Effector memory CD4-positive, alpha-beta T cell (primary cell): Measurements from ENCODE around the gene TSSK3.
"Not testable (repeated sequence)": the region's sequence is repeated elsewhere in the genome, so short reads cannot be mapped to it uniquely, and the experiment has no call there.

ENCODE experiments used
- DNase-seq, 3 donors: peaks; one replicate each; pipeline ENCODE4 v3.0.0-alpha.2; 2020
- H3K27ac ChIP-seq: 2 replicates; pipeline ENCODE4 v1.7.0; 2013; ENCODE audit warnings: mild to moderate bottlenecking, low read length, moderate library complexity; ENCODE audit not compliant: insufficient read depth, poor library complexity, severe bottlenecking
- H3K27me3 ChIP-seq: replicated peaks from 2 replicates; pipeline ENCODE4 v1.7.0; 2013; ENCODE audit warnings: mild to moderate bottlenecking, low read length; ENCODE audit not compliant: insufficient read depth, control insufficient read depth, poor library complexity, severe bottlenecking
- H3K36me3 ChIP-seq: 2 replicates; pipeline ENCODE4 v1.7.0; 2013; ENCODE audit warnings: mild to moderate bottlenecking, low read length, moderate library complexity; ENCODE audit not compliant: control insufficient read depth, insufficient read depth
- H3K4me1 ChIP-seq: 2 replicates; pipeline ENCODE4 v1.7.0; 2013; ENCODE audit warnings: low read length, mild to moderate bottlenecking; ENCODE audit not compliant: control insufficient read depth, insufficient read depth, poor library complexity, severe bottlenecking
- H3K4me3 ChIP-seq: 2 replicates; pipeline ENCODE4 v1.7.0; 2013; ENCODE audit warnings: low read length, low read depth, mild to moderate bottlenecking; ENCODE audit not compliant: insufficient read depth, poor library complexity, severe bottlenecking
- H3K9me3 ChIP-seq: 2 replicates; pipeline ENCODE4 v1.7.0; 2013; ENCODE audit warnings: mild to moderate bottlenecking, low read length, moderate library complexity; ENCODE audit not compliant: control insufficient read depth

TSSK3 gene

GRCh38 chr1:32386676-32387392, 24.5 kb downstream of the TSSK3 start:
- H3K9me3 ChIP-seq = no peaks in the 10 kb centered on the region
- no peaks in the 10 kb centered on the region for H3K4me1 ChIP-seq
- H3K27me3 ChIP-seq = no peaks in the 10 kb centered on the region
- no peak for DNase-seq
- H3K27ac ChIP-seq = no peak overlapping the region
- no peak overlapping the region for H3K4me3 ChIP-seq
- H3K36me3 ChIP-seq = peaks cover 79% of the 10 kb centered on the region

GRCh38 chr1:32388641-32389040, 26.3 kb downstream of the TSSK3 start:
- Histone ChIP-seq H3K9me3 (no peaks in the 10 kb centered on the region), H3K4me3 (no peak overlapping the region), H3K4me1 (peaks cover 8% of the 10 kb centered on the region), H3K27me3 (no peaks in the 10 kb centered on the region), H3K36me3 (peaks cover 61% of the 10 kb centered on the region), H3K27ac (no peak overlapping the region)
- DNase-seq = no peak

GRCh38 chr1:32390904-32391870, 28.8 kb downstream of the TSSK3 start:
- no peak for DNase-seq
- no peaks in the 10 kb centered on the region for H3K9me3 ChIP-seq
- H3K27ac ChIP-seq = no peak overlapping the region
- peaks cover 39% of the 10 kb centered on the region for H3K36me3 ChIP-seq
- H3K4me3 ChIP-seq = no peak overlapping the region
- no peaks in the 10 kb centered on the region for H3K27me3 ChIP-seq
- H3K4me1 ChIP-seq = peaks cover 15% of the 10 kb centered on the region

- Histone ChIP-seq H3K27me3 (no peaks in the 10 kb centered on the region), H3K27ac (no peak overlapping the region), H3K4me1 (peaks cover 15% of the 10 kb centered on the region), H3K9me3 (no peaks in the 10 kb centered on the region), H3K4me3 (no peak overlapping the region), H3K36me3 (peaks cover 32% of the 10 kb centered on the region)
- DNase-seq = no peak
These were observed 30.0 kb downstream of the TSSK3 start for GRCh38 chr1:32392325-32392724.

GRCh38 chr1:32393136-32393535, 30.8 kb downstream of the TSSK3 start:
- H3K9me3 ChIP-seq = no peaks in the 10 kb centered on the region
- H3K27ac ChIP-seq = peak overlapping the region; percentile 94
- no peaks in the 10 kb centered on the region for H3K27me3 ChIP-seq
- peak overlapping the region; percentile 76 for H3K4me3 ChIP-seq
- H3K4me1 ChIP-seq = peaks cover 15% of the 10 kb centered on the region
- DNase-seq = no peak
- peaks cover 26% of the 10 kb centered on the region for H3K36me3 ChIP-seq

- peaks cover 22% of the 10 kb centered on the region for H3K36me3 ChIP-seq
- no peaks in the 10 kb centered on the region for H3K27me3 ChIP-seq
- H3K27ac ChIP-seq = peak overlapping the region; percentile 94
- no peak for DNase-seq
- peak overlapping the region; percentile 76 for H3K4me3 ChIP-seq
- H3K4me1 ChIP-seq = peaks cover 15% of the 10 kb centered on the region
- no peaks in the 10 kb centered on the region for H3K9me3 ChIP-seq
These were observed 31.4 kb downstream of the TSSK3 start for GRCh38 chr1:32393832-32394140.

GRCh38 chr1:32394141-32394889, 32.0 kb downstream of the TSSK3 start, which contains the start of gene BSDC1:
Gene BSDC1, minus strand, starts transcription at chr1:32394441. Its CDS starts 27 bp downstream, at chr1:32394414.
- H3K9me3 ChIP-seq = no peaks in the 10 kb centered on the region
- peaks cover 15% of the 10 kb centered on the region for H3K4me1 ChIP-seq
- peak; percentile 95 to 96 (median 96) for DNase-seq
- no peaks in the 10 kb centered on the region for H3K27me3 ChIP-seq
- peak within 1 kb of the TSS; percentile 94 for H3K27ac ChIP-seq
- peaks cover 19% of the 10 kb centered on the region for H3K36me3 ChIP-seq
- H3K4me3 ChIP-seq = peak within 1 kb of the TSS; percentile 76

- Histone ChIP-seq H3K4me1 (peaks cover 15% of the 10 kb centered on the region), H3K9me3 (no peaks in the 10 kb centered on the region), H3K27me3 (no peaks in the 10 kb centered on the region), H3K27ac (peak overlapping the region; percentile 94), H3K36me3 (peaks cover 15% of the 10 kb centered on the region), H3K4me3 (peak overlapping the region; percentile 76)
- DNase-seq = no peak
These were observed 32.6 kb downstream of the TSSK3 start for GRCh38 chr1:32394890-32395432.

GRCh38 chr1:32396524-32396923, 34.2 kb downstream of the TSSK3 start:
- H3K27me3 ChIP-seq, DNase-seq, H3K36me3 ChIP-seq, H3K9me3 ChIP-seq, H3K4me3 ChIP-seq, H3K27ac ChIP-seq: not testable (repeated sequence)
- peaks cover 15% of the 10 kb centered on the region for H3K4me1 ChIP-seq
